Measurements from ENCODE around the gene RNF213.

The RNF213 gene

GRCh38 chr17:80244871-80245509, 15.7 kb upstream of the RNF213 start:
- Histone ChIP-seq H3K79me2 (ENCODE audit: insufficient read depth, low read length) (no peaks in the 10 kb centered on the region), H3K4me2 (ENCODE audit: low read depth, low read length, poor library complexity, severe bottlenecking) (no peak overlapping the region), H3F3A (ENCODE audit: low read depth) (no peaks in the 10 kb centered on the region), H3K9me3 (ENCODE audit: insufficient read depth, low read depth, low read length) (no peaks in the 10 kb centered on the region), H3K4me1 (ENCODE audit: insufficient read depth, low read length, poor library complexity, severe bottlenecking) (no peaks in the 10 kb centered on the region), H3K4me3 (ENCODE audit: low read length, poor library complexity, severe bottlenecking) (no peak overlapping the region), H4K20me1 (ENCODE audit: insufficient read depth, low read length, poor library complexity, severe bottlenecking) (no peaks in the 10 kb centered on the region), H3K36me3 (ENCODE audit: insufficient read depth, low read length) (no peaks in the 10 kb centered on the region), H3K9me2 (replicated peaks; ENCODE audit: low read depth, low read length) (no peaks in the 10 kb centered on the region), H3K27me3 (ENCODE audit: insufficient read depth, low read length, poor library complexity, severe bottlenecking) (no peaks in the 10 kb centered on the region), H2AFZ (ENCODE audit: low read length) (no peak overlapping the region), H3K9ac (ENCODE audit: low read depth, low read length, poor library complexity, severe bottlenecking) (no peak overlapping the region)
- TF ChIP-seq EZH2phosphoT487 (IDR thresholded peaks at IDR 0.05; ENCODE audit: borderline replicate concordance) (no peak), CTCF (conservative IDR thresholded peaks at IDR 0.05; ENCODE audit: low read length) (no peak)

GRCh38 chr17:80245566-80246265, 14.9 kb upstream of the RNF213 start:
- Histone ChIP-seq H3K27me3 (ENCODE audit: insufficient read depth, low read length, poor library complexity, severe bottlenecking) (no peaks in the 10 kb centered on the region), H2AFZ (ENCODE audit: low read length) (no peak overlapping the region), H3K4me3 (ENCODE audit: low read length, poor library complexity, severe bottlenecking) (no peak overlapping the region), H3K9ac (ENCODE audit: low read depth, low read length, poor library complexity, severe bottlenecking) (no peak overlapping the region), H3K9me3 (ENCODE audit: insufficient read depth, low read depth, low read length) (no peaks in the 10 kb centered on the region), H3K36me3 (ENCODE audit: insufficient read depth, low read length) (no peaks in the 10 kb centered on the region), H3K79me2 (ENCODE audit: insufficient read depth, low read length) (no peaks in the 10 kb centered on the region), H3K4me2 (ENCODE audit: low read depth, low read length, poor library complexity, severe bottlenecking) (no peak overlapping the region), H4K20me1 (ENCODE audit: insufficient read depth, low read length, poor library complexity, severe bottlenecking) (no peaks in the 10 kb centered on the region), H3K9me2 (replicated peaks; ENCODE audit: low read depth, low read length) (no peaks in the 10 kb centered on the region), H3F3A (ENCODE audit: low read depth) (no peaks in the 10 kb centered on the region), H3K4me1 (ENCODE audit: insufficient read depth, low read length, poor library complexity, severe bottlenecking) (no peaks in the 10 kb centered on the region)
- TF ChIP-seq CTCF (conservative IDR thresholded peaks at IDR 0.05; ENCODE audit: low read length) (no peak), EZH2phosphoT487 (IDR thresholded peaks at IDR 0.05; ENCODE audit: borderline replicate concordance) (no peak)

GRCh38 chr17:80246266-80246681, 14.4 kb upstream of the RNF213 start:
- Histone ChIP-seq H3K9me2 (replicated peaks; ENCODE audit: low read depth, low read length) (no peaks in the 10 kb centered on the region), H3F3A (ENCODE audit: low read depth) (no peaks in the 10 kb centered on the region), H4K20me1 (ENCODE audit: insufficient read depth, low read length, poor library complexity, severe bottlenecking) (no peaks in the 10 kb centered on the region), H2AFZ (ENCODE audit: low read length) (no peak overlapping the region), H3K9ac (ENCODE audit: low read depth, low read length, poor library complexity, severe bottlenecking) (no peak overlapping the region), H3K9me3 (ENCODE audit: insufficient read depth, low read depth, low read length) (no peaks in the 10 kb centered on the region), H3K4me2 (ENCODE audit: low read depth, low read length, poor library complexity, severe bottlenecking) (no peak overlapping the region), H3K27me3 (ENCODE audit: insufficient read depth, low read length, poor library complexity, severe bottlenecking) (no peaks in the 10 kb centered on the region), H3K4me1 (ENCODE audit: insufficient read depth, low read length, poor library complexity, severe bottlenecking) (no peaks in the 10 kb centered on the region), H3K79me2 (ENCODE audit: insufficient read depth, low read length) (no peaks in the 10 kb centered on the region), H3K4me3 (ENCODE audit: low read length, poor library complexity, severe bottlenecking) (no peak overlapping the region), H3K36me3 (ENCODE audit: insufficient read depth, low read length) (no peaks in the 10 kb centered on the region)
- TF ChIP-seq CTCF (conservative IDR thresholded peaks at IDR 0.05; ENCODE audit: low read length) (no peak), EZH2phosphoT487 (IDR thresholded peaks at IDR 0.05; ENCODE audit: borderline replicate concordance) (no peak)
